ENCODE measurements around the gene HEPH.
A peak's percentile ranks its signal among the peaks of the same experiment; 100 is the strongest.
"Not testable (repeated sequence)": the region's sequence is repeated elsewhere in the genome, so short reads cannot be mapped to it uniquely, and the experiment has no call there.

The HEPH gene

DNA sequence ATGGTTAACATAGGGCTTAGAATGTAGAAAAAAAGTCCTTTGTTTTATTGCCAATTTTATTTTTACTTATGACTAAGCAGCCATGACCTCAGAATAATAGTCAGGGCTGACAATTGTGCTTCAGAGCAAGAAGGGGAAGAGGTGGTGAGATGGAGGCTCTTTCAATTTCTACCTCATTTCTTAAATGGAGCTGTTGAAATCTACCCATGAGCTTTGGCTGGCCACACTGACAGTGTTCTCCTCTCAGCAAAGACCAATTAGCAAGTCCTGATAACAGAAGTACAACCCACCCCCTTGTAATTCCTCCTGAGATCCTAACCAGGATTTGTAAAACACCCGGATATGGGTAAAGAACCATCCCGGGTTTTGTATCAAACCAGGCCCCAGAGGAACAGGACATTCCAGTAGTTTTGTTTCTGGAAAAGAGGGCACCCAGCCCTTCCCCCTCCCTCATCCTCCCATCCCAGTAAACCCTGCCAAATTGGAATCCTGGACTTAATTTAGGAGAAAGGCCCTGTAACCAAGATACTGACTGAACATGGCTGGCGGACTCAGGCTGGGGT is at the start of gene HEPH:
Gene HEPH (plus strand): TSS at position 399 of the 563 bp plus-strand sequence. CDS start 6,324 bp downstream, outside the sequence.
- DNase-seq (ENCODE audit: low spot score): no peak

DNA sequence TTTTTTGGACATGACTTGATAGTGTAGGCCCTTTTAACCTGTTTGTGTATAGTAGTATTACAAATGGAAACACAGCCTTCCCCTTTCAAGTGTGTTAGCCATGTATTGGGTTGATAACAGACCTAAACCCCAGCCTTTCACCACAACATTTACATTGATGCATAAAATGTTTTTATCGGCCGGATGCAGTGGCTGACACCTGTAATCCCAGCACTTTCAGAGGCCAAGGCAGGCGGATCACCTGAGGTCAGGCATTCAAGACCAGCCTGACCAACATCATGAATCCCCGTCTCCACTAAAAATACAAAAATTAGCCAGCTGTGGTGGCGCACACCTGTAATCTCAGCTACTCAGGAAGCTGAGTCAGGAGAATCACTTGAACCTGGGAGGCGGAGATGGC is 45.3 kb upstream of the HEPH start:
- DNase-seq (ENCODE audit: low spot score): not testable (repeated sequence)

DNA sequence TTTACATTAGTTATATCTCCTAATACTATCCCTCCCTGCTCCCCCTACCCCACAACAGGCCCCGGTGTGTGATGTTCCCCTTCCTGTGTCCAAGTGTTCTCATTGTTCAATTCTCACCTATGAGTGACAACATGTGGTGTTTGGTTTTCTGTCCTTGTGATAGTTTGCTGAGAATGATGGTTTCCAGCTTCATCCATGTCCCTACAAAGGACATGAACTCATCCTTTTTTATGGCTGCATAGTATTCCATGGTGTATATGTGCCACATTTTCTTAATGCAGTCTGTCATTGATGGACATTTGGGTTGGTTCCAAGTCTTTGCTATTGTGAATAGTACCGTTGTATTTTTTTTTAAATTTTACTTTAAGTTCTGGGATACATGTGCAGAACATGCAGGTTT is 42.7 kb upstream of the HEPH start:
- not testable (repeated sequence) for DNase-seq (ENCODE audit: low spot score)

- DNase-seq (ENCODE audit: low spot score): no peak
Observed at GRCh38 chrX:66126662-66127061, 37.4 kb upstream of the HEPH start.

DNA sequence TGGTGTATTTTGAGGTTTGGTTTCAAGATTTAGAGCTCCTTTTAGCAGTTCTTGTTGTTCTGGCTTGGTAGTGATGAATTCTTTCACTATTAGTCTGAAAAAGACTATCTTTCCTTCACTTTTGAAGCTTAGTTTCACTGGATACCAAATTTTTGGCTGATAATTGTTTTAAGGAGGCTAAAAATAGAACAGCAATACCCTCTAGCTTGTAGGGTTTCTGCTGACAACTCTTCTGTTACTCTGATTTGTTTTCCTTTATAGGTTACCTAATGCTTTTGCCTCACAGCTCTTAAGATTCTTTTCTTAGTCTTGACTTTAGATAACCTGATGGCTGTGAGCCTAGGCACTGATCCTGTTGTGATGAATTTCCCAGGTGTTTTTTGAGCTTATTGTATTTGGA is 33.6 kb upstream of the HEPH start:
- DNase-seq (ENCODE audit: low spot score): no peak

GRCh38 chrX:66135284-66135683 is 28.8 kb upstream of the HEPH start:
- not testable (repeated sequence) for DNase-seq (ENCODE audit: low spot score)

GRCh38 chrX:66142351-66142750 is 21.7 kb upstream of the HEPH start:
- DNase-seq (ENCODE audit: low spot score): no peak

GRCh38 chrX:66144258-66144657 is 19.8 kb upstream of the HEPH start:
- no peak for DNase-seq (ENCODE audit: low spot score)

GRCh38 chrX:66149519-66149918 is 14.5 kb upstream of the HEPH start:
- DNase-seq (ENCODE audit: low spot score): no peak

DNA sequence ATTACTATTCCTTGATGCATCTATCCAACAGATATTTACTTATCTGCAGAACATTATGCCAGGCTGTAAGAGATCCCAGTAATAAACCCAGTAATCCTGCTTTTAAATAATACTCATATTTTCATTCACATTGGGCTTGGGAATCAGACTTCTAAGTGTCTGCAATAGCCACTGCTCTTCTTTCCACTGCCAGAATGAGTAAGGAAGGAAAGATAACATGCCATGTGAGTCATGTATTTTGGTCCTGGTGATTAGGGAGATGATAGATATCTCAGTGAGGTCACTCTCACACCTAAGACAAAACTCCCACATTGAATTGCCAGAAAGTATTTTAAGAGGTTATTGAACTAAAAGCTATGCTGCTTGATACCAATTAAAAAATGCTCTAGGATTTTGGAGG is 13.9 kb upstream of the HEPH start:
- DNase-seq (ENCODE audit: low spot score): no peak

GRCh38 chrX:66162331-66162822 is 1.7 kb upstream of the HEPH start:
- DNase-seq (ENCODE audit: low spot score): peak; percentile 2

GRCh38 chrX:66163447-66163846 is 600 bp upstream of the HEPH start:
- DNase-seq (ENCODE audit: low spot score): no peak

- no peak for DNase-seq (ENCODE audit: low spot score)
Observed at GRCh38 chrX:66164470-66164869, 423 bp downstream of the HEPH start.

- no peak for DNase-seq (ENCODE audit: low spot score)
Observed at GRCh38 chrX:66164931-66165330, 884 bp downstream of the HEPH start.

DNA sequence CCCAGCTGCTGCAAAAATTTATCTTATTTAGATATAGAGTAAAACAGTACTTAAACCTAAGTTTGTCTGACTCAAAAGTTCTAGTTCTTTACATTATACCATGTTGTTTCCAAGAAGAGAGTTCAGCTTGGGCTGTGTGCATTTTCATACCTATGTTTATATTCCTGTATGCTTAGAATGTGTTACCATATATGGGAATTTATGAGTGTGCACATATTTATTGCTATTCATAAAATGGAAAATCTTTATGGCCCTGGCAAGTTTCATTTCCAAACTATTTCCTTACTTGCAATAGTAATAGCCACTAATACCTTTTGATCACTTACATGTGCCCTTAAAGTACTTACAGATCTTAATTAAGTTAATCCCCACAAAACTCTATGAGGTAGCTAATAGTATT is 2.6 kb downstream of the HEPH start:
- DNase-seq (ENCODE audit: low spot score): no peak

- no peak for DNase-seq (ENCODE audit: low spot score)
Observed at GRCh38 chrX:66167431-66167830, 3.4 kb downstream of the HEPH start.

DNA sequence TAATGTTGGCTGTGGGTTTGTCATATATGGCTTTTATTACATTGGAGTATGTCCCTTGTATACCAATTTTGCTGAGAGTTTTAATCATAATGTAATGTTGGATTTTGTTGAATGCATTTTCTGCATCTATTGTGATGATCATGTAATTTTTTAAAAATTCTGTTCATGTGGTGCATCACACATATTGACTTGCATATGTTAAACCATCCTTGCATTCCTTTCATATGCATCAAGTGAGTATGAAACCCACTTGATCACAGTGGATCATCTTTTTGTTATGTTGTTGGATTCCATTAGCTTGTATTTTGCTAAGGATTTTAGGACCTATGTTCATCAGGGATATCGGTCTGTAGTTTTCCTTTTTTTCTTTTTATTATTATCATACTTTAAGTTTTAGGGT is 12.1 kb downstream of the HEPH start:
- no peak for DNase-seq (ENCODE audit: low spot score)

- DNase-seq (ENCODE audit: low spot score): no peak
Observed at GRCh38 chrX:66191563-66191962, 27.5 kb downstream of the HEPH start.

- no peak for DNase-seq (ENCODE audit: low spot score)
Observed at GRCh38 chrX:66193821-66194220, 29.8 kb downstream of the HEPH start.

DNA sequence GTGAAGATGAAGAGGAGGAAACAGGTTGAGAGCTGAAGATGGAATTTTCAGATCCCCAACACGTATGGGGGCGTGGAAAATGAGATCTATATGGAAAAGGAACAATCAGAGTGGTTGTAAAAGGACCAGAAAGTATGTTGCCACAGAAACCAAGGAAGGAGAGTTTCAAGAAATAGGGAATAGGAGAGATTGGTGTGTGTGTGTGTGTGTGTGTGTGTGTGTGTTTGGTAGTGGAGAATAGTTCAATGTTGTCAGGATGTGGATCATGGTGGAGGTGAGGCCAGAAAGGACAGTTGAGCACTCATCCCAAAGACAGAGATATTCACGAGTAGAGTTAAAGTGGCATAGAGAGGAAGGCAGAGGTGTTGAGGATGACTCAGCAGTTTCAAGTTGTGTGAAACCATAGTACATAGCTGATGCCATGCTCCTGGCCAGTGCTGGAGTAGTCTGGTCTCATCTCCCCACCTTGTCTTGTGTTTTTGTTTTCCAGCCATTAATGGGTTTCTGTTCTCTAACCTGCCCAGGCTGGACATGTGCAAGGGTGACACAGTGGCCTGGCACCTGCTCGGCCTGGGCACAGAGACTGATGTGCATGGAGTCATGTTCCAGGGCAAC is 36.1 kb downstream of the HEPH start:
- DNase-seq (ENCODE audit: low spot score): no peak

DNA sequence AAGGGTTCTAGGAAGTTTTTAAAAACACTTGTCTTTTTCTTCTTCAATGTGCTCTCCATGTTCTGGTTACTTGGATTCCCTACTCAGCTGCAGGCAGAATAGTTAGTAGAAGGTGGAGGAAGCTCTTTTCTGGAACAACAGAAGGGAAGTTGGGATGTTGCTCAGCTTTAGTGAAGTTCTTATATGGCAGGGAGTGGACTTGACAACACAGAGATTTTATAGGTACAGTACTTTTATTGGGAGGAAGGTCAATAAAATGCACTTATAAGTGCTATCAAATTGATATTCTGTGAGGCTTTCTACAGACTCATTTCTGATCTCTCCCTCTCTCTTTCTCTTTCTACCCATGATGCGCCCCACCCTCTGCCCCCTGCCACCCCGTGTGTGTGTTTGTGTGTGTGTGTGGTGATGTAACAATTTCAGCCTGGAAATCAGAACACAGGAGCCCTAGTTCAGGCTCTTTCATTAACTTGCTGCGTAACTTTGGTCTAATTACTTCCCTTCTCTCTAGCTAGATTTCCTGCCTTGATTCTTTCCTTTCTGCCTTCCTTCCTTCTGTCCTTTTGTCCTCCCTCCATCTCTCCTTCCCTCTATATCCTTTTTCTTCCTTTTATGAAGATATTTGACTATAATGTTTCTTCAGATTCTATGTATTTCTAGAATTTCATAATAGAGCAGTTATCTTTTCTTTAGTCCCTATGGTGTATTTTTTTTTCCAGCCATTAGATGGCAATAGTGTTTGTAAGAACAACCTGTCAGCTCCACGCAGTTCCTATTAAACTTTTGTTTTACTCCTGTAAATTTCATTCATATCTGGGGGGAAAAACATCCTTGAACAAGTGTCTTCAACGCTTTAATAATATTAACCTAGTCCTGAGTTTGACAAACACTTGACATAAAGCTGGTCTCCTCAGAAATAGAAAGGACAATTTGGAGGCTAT is 37.1 kb downstream of the HEPH start:
- DNase-seq (ENCODE audit: low spot score): peak; percentile 14

DNA sequence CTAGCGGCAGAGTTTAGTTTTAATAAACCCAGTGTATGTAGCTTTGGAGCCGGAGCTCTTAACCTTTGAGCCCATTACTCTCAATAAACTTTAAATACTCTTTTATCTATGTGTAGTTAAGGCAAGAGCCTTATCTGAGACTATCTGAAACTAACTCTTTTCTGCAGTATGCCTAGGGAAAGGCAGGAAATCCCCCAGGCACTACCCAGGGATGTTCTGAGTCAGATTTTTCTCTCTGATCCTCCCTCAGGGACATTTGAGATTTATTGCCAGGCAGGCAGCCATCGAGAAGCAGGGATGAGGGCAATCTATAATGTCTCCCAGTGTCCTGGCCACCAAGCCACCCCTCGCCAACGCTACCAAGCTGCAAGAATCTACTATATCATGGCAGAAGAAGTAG is 39.1 kb downstream of the HEPH start:
- DNase-seq (ENCODE audit: low spot score): no peak

- DNase-seq (ENCODE audit: low spot score): no peak
Observed at GRCh38 chrX:66221856-66222255, 57.8 kb downstream of the HEPH start.
